ENCODE measurements around the gene CCDC47. TPM values are rescaled to one million over a fixed set of nuclear protein-coding genes. Genes with fewer than 3 reads are reported as not detected.

The CCDC47 gene
- polyA plus RNA-seq, 1 donor (not counting 4 experiments of a cell fraction or from before 2014, with no cell fraction given), result 86.4 TPM

GRCh38 chr17:63805591-63805990 lies 32.2 kb upstream of the CCDC47 start:
- no peak for TF ChIP-seq EZH2 (IDR thresholded peaks at IDR 0.05; ENCODE audit: low read length)
- TF ChIP-seq CTCF (optimal IDR thresholded peaks at IDR 0.05 in 1 of 3, IDR thresholded peaks at IDR 0.05 in 1 of 3, conservative IDR thresholded peaks at IDR 0.05 in 1 of 3; ENCODE audit: extremely low read depth in 1 of 3, insufficient read depth in 2 of 3, low read length in 3 of 3), result no peak
- Histone ChIP-seq H3K4me1 (ENCODE audit: control insufficient read depth, extremely low read depth, insufficient read depth, low read length) (no peaks in the 10 kb centered on the region), H3K79me2 (ENCODE audit: control insufficient read depth, insufficient read depth, low read length) (peaks cover 2% of the 10 kb centered on the region), H3K36me3 (ENCODE audit: control insufficient read depth in 2 of 2, extremely low read depth in 1 of 2, insufficient read depth in 2 of 2, low read length in 2 of 2) (peaks cover 28 to 41% of the 10 kb centered on the region in 2 experiments), H3K9ac (ENCODE audit: control insufficient read depth, extremely low read depth, insufficient read depth, low read length) (no peak overlapping the region), H2AFZ (ENCODE audit: control insufficient read depth, low read length) (no peak overlapping the region), H3K4me3 (ENCODE audit: control insufficient read depth in 2 of 3, extremely low read depth in 1 of 3, insufficient read depth in 2 of 3, low read depth in 1 of 3, low read length in 3 of 3) (no peak overlapping the region), H3K9me1 (ENCODE audit: control insufficient read depth, extremely low read depth, insufficient read depth, low read length) (no peaks in the 10 kb centered on the region), H3K4me2 (ENCODE audit: control insufficient read depth, extremely low read depth, insufficient read depth, low read depth, low read length) (no peak overlapping the region), H3K9me3 (ENCODE audit: control insufficient read depth, low read depth, low read length) (no peaks in the 10 kb centered on the region), H3K27ac (ENCODE audit: control insufficient read depth, insufficient read depth, low read length) (no peak overlapping the region), H3K27me3 (ENCODE audit: control insufficient read depth, extremely low read depth, insufficient read depth, low read length) (no peaks in the 10 kb centered on the region), H4K20me1 (ENCODE audit: control insufficient read depth, extremely low read depth, insufficient read depth, low read length) (no peaks in the 10 kb centered on the region)
- no peak for DNase-seq (ENCODE audit: low read depth, low spot score)
- dilution Hi-C loops (cut with MboI; ENCODE audit: extremely low pct_ligation_motif_present, low sequenced_read_pairs), result no loop called here
- FAIRE-seq, result peak; percentile 5

- Histone ChIP-seq H3K9me1 (ENCODE audit: control insufficient read depth, extremely low read depth, insufficient read depth, low read length) (no peaks in the 10 kb centered on the region), H3K36me3 (ENCODE audit: control insufficient read depth in 2 of 2, extremely low read depth in 1 of 2, insufficient read depth in 2 of 2, low read length in 2 of 2) (peaks cover 27 to 43% of the 10 kb centered on the region in 2 experiments), H4K20me1 (ENCODE audit: control insufficient read depth, extremely low read depth, insufficient read depth, low read length) (no peaks in the 10 kb centered on the region), H3K4me1 (ENCODE audit: control insufficient read depth, extremely low read depth, insufficient read depth, low read length) (no peaks in the 10 kb centered on the region), H3K27ac (ENCODE audit: control insufficient read depth, insufficient read depth, low read length) (no peak overlapping the region), H3K9me3 (ENCODE audit: control insufficient read depth, low read depth, low read length) (no peaks in the 10 kb centered on the region), H3K27me3 (ENCODE audit: control insufficient read depth, extremely low read depth, insufficient read depth, low read length) (no peaks in the 10 kb centered on the region), H3K4me2 (ENCODE audit: control insufficient read depth, extremely low read depth, insufficient read depth, low read depth, low read length) (no peak overlapping the region), H3K79me2 (ENCODE audit: control insufficient read depth, insufficient read depth, low read length) (peaks cover 4% of the 10 kb centered on the region), H3K4me3 (ENCODE audit: control insufficient read depth in 2 of 3, extremely low read depth in 1 of 3, insufficient read depth in 2 of 3, low read depth in 1 of 3, low read length in 3 of 3) (no peak overlapping the region), H3K9ac (ENCODE audit: control insufficient read depth, extremely low read depth, insufficient read depth, low read length) (no peak overlapping the region), H2AFZ (ENCODE audit: control insufficient read depth, low read length) (no peak overlapping the region)
- TF ChIP-seq CTCF (optimal IDR thresholded peaks at IDR 0.05 in 1 of 3, IDR thresholded peaks at IDR 0.05 in 1 of 3, conservative IDR thresholded peaks at IDR 0.05 in 1 of 3; ENCODE audit: extremely low read depth in 1 of 3, insufficient read depth in 2 of 3, low read length in 3 of 3) (no peak), EZH2 (IDR thresholded peaks at IDR 0.05; ENCODE audit: low read length) (no peak)
- DNase-seq (ENCODE audit: low read depth, low spot score) (no peak), FAIRE-seq (no peak)
- dilution Hi-C loops (cut with MboI; ENCODE audit: extremely low pct_ligation_motif_present, low sequenced_read_pairs), result no loop called here
Measured at GRCh38 chr17:63804328-63804727, 30.9 kb upstream of the CCDC47 start.
